HG03196 (cell line): ENCODE results near the gene CSF3R.

Experiments
- ATAC-seq: cut with Tn5 transposase; IDR thresholded peaks from one replicate; pipeline ENCODE4 v1.9.1; 2021; ENCODE audit not compliant: unreplicated experiment

The CSF3R gene

GRCh38 chr1:36421649-36422048 is 61.1 kb downstream of the CSF3R start:
- ATAC-seq, result no peak

GRCh38 chr1:36420836-36421317 is 61.8 kb downstream of the CSF3R start:
- ATAC-seq, result peak; percentile 83

GRCh38 chr1:36420409-36420808 is 62.3 kb downstream of the CSF3R start:
- ATAC-seq, result no peak

GRCh38 chr1:36419569-36419968 is 63.1 kb downstream of the CSF3R start:
- no peak for ATAC-seq

GRCh38 chr1:36419140-36419539 is 63.6 kb downstream of the CSF3R start:
- no peak for ATAC-seq

GRCh38 chr1:36417931-36418330 is 64.8 kb downstream of the CSF3R start:
- no peak for ATAC-seq
